SH-SY5Y (cell line): ENCODE results near the gene CABP4.

Experiments
- GATA2 ChIP-seq: IDR thresholded peaks from 2 replicates; pipeline ENCODE4 v1.6.1; 2011; ENCODE audit warnings: mild to moderate bottlenecking, low read depth, low read length
- GATA3 ChIP-seq: IDR thresholded peaks from 2 replicates; pipeline ENCODE4 v1.6.1; 2011; ENCODE audit warnings: low read depth, mild to moderate bottlenecking, low read length, moderate library complexity

- TF ChIP-seq GATA2, result no peak
- no peak for TF ChIP-seq GATA3
Measured at GRCh38 chr11:67484847-67485311, 29.7 kb downstream of the CABP4 start.
